Small intestine (tissue), 7 donors: Measurements from ENCODE around the gene SDR9C7. TPM values are rescaled to one million over a fixed set of nuclear protein-coding genes. Genes with fewer than 3 reads are reported as not detected.
"Not testable (repeated sequence)": the region's sequence is repeated elsewhere in the genome, so short reads cannot be mapped to it uniquely, and the experiment has no call there.

ENCODE experiments used
- DNase-seq, 2 donors: peaks; one replicate each; pipeline versions ENCODE4 v3.0.0 to v3.0.0-alpha.2; 2013
- FAIRE-seq: peaks from 2 replicates; lab custom pipeline; 2012; peaks lifted over from hg19 to GRCh38; lab: Jason Lieb, UNC
- H3K27ac ChIP-seq, 3 donors: one replicate each; pipeline ENCODE4 v1.5.1; 2013; ENCODE audit warnings: low read length in 2 of 3, mild to moderate bottlenecking in 2 of 3, control low read depth in 1 of 3, inconsistent platforms in 1 of 3, low read depth in 1 of 3, moderate library complexity in 1 of 3
- H3K27me3 ChIP-seq, 3 donors: one replicate each; pipeline ENCODE4 v1.6.1; 2013; ENCODE audit warnings: low read length in 3 of 3, inconsistent platforms in 1 of 3; ENCODE audit not compliant: control insufficient read depth in 3 of 3, insufficient read depth in 3 of 3
- H3K36me3 ChIP-seq, 3 donors: one replicate each; pipeline ENCODE4 v1.6.1; 2013; ENCODE audit warnings: low read length in 3 of 3, inconsistent platforms in 1 of 3, low read depth in 1 of 3, mild to moderate bottlenecking in 1 of 3, moderate library complexity in 1 of 3; ENCODE audit not compliant: control insufficient read depth in 3 of 3, insufficient read depth in 2 of 3
- H3K4me1 ChIP-seq, 3 donors: one replicate each; pipeline ENCODE4 v1.6.1; 2013; ENCODE audit warnings: low read length in 2 of 3, inconsistent platforms in 1 of 3, low read depth in 1 of 3, mild to moderate bottlenecking in 1 of 3, moderate library complexity in 1 of 3; ENCODE audit not compliant: control insufficient read depth in 3 of 3, insufficient read depth in 2 of 3
- H3K4me3 ChIP-seq, 3 donors: one replicate each; pipeline ENCODE4 v1.5.1; 2013; ENCODE audit warnings: low read length in 3 of 3, control low read depth in 1 of 3, inconsistent platforms in 1 of 3, low read depth in 1 of 3, mild to moderate bottlenecking in 1 of 3, moderate library complexity in 1 of 3
- H3K9me3 ChIP-seq, 2 donors: one replicate each; pipeline ENCODE4 v1.6.1; 2013; ENCODE audit warnings: low read depth in 1 of 2, low read length in 1 of 2; ENCODE audit not compliant: control insufficient read depth in 2 of 2, insufficient read depth in 1 of 2
- WGBS, 3 donors: extraction: QIAGEN DNeasy Blood & Tissue Kit; methylation state at CpG; one replicate each; pipeline ENCODE4 v1.1.7; 2013; 5-methylcytosine and 5-hydroxymethylcytosine counted together
- polyA plus RNA-seq, 4 donors: library from polyadenylated mRNA; stranded (reverse) in 3 of 4; unstranded in 1 of 4; fragments of 200-250 nt in 3 of 4; fragments of 120-200 nt in 1 of 4; gene quantifications; one replicate each; pipeline versions ENCODE4 v1.2.1 to v1.2.3, GENCODE V29; 2013
- donor health status: healthy with polysubstance abuse.
- donor health status: control.
- donor health status: control.
- donor health status: Bipolar disorder and iron deficiency.
- donor health status: healthy.

SDR9C7 gene
- polyA plus RNA-seq, 4 donors = not detected

GRCh38 chr12:56898938-56899337 lies 35.3 kb downstream of the SDR9C7 start:
- H3K9me3 ChIP-seq = peaks cover 6 to 37% of the 10 kb centered on the region in 2 donors
- H3K4me1 ChIP-seq = no peaks in the 10 kb centered on the region
- 64 to 77% (median 68%) methylated on average over 1 of the region's 1 CpG for WGBS, 3 donors
- no peaks in the 10 kb centered on the region for H3K36me3 ChIP-seq
- FAIRE-seq (no peak), DNase-seq (no peak)
- H3K27me3 ChIP-seq = no peaks in the 10 kb centered on the region
- H3K4me3 ChIP-seq = no peak overlapping the region
- no peak overlapping the region for H3K27ac ChIP-seq

GRCh38 chr12:56897844-56898361 lies 36.3 kb downstream of the SDR9C7 start:
- Histone ChIP-seq H3K4me1 (no peaks in the 10 kb centered on the region), H3K36me3 (no peaks in the 10 kb centered on the region), H3K27me3 (no peaks in the 10 kb centered on the region), H3K9me3 (peaks cover 6 to 32% of the 10 kb centered on the region in 2 donors), H3K4me3 (no peak overlapping the region), H3K27ac (no peak overlapping the region)
- FAIRE-seq (no peak), DNase-seq (no peak)

GRCh38 chr12:56896082-56896481 lies 38.1 kb downstream of the SDR9C7 start:
- DNase-seq (no peak), FAIRE-seq (no peak)
- H3K27ac ChIP-seq = no peak overlapping the region
- no peaks in the 10 kb centered on the region for H3K27me3 ChIP-seq
- peaks cover 6 to 15% of the 10 kb centered on the region in 2 donors for H3K9me3 ChIP-seq
- WGBS, 3 donors = 38 to 55% (median 55%) methylated on average over 1 of the region's 1 CpG
- no peaks in the 10 kb centered on the region for H3K4me1 ChIP-seq
- H3K36me3 ChIP-seq = no peaks in the 10 kb centered on the region
- H3K4me3 ChIP-seq = no peak overlapping the region

GRCh38 chr12:56894698-56895368 lies 39.4 kb downstream of the SDR9C7 start:
- Histone ChIP-seq H3K4me1 (no peaks in the 10 kb centered on the region), H3K36me3 (no peaks in the 10 kb centered on the region), H3K27ac (no peak overlapping the region), H3K4me3 (no peak overlapping the region), H3K9me3 (peaks cover 0 to 3% of the 10 kb centered on the region in 2 donors), H3K27me3 (no peaks in the 10 kb centered on the region)
- WGBS, 3 donors = 22 to 61% (median 35%) methylated on average over 5 of the region's 5 CpGs
- DNase-seq = peak in 1 of 2 donors; percentile 23
- FAIRE-seq = no peak

- not testable (repeated sequence) for FAIRE-seq, H3K4me3 ChIP-seq, H3K36me3 ChIP-seq, H3K27ac ChIP-seq, H3K4me1 ChIP-seq, H3K27me3 ChIP-seq, H3K9me3 ChIP-seq, DNase-seq
- WGBS, 3 donors = 63 to 85% (median 72%) methylated on average over 3 of the region's 3 CpGs
Observed at GRCh38 chr12:56891885-56892284, 42.3 kb downstream of the SDR9C7 start.

GRCh38 chr12:56886319-56886718 lies 47.9 kb downstream of the SDR9C7 start:
- no peak overlapping the region for H3K27ac ChIP-seq
- peaks cover 0 to 2% (median 0%) of the 10 kb centered on the region in 3 donors for H3K27me3 ChIP-seq
- H3K36me3 ChIP-seq = no peaks in the 10 kb centered on the region
- FAIRE-seq = no peak
- 31 to 40% (median 37%) methylated on average over 3 of the region's 3 CpGs for WGBS, 3 donors
- no peak overlapping the region for H3K4me3 ChIP-seq
- H3K9me3 ChIP-seq = peaks cover 0 to 23% of the 10 kb centered on the region in 2 donors
- no peak for DNase-seq
- H3K4me1 ChIP-seq = no peaks in the 10 kb centered on the region

GRCh38 chr12:56885316-56885715 lies 48.9 kb downstream of the SDR9C7 start:
- 80 to 90% (median 81%) methylated on average over 1 of the region's 1 CpG for WGBS, 3 donors
- peaks cover 0 to 2% (median 0%) of the 10 kb centered on the region in 3 donors for H3K27me3 ChIP-seq
- H3K4me3 ChIP-seq = no peak overlapping the region
- no peak overlapping the region for H3K27ac ChIP-seq
- DNase-seq = no peak
- no peaks in the 10 kb centered on the region for H3K36me3 ChIP-seq
- H3K4me1 ChIP-seq = no peaks in the 10 kb centered on the region
- H3K9me3 ChIP-seq = peaks cover 0 to 23% of the 10 kb centered on the region in 2 donors
- no peak for FAIRE-seq

- no peak for DNase-seq
- Histone ChIP-seq H3K4me3 (no peak overlapping the region), H3K27me3 (peaks cover 0 to 2% (median 0%) of the 10 kb centered on the region in 3 donors), H3K4me1 (no peaks in the 10 kb centered on the region), H3K36me3 (no peaks in the 10 kb centered on the region), H3K9me3 (peaks cover 0 to 25% of the 10 kb centered on the region in 2 donors), H3K27ac (no peak overlapping the region)
- WGBS, 3 donors = 17 to 39% (median 18%) methylated on average over 1 of the region's 1 CpG
- FAIRE-seq = no peak
Observed at GRCh38 chr12:56884421-56884820, 49.8 kb downstream of the SDR9C7 start.
